Measurements from ENCODE around the gene FANCC. TPM values are rescaled to one million over a fixed set of nuclear protein-coding genes. Genes with fewer than 3 reads are reported as not detected.

FANCC gene
- total and polyA plus RNA-seq, 2 of the 8 experiments (the other 6 are each of a cell fraction or from before 2014, with no cell fraction given): 7.8 to 15.2 TPM

DNA sequence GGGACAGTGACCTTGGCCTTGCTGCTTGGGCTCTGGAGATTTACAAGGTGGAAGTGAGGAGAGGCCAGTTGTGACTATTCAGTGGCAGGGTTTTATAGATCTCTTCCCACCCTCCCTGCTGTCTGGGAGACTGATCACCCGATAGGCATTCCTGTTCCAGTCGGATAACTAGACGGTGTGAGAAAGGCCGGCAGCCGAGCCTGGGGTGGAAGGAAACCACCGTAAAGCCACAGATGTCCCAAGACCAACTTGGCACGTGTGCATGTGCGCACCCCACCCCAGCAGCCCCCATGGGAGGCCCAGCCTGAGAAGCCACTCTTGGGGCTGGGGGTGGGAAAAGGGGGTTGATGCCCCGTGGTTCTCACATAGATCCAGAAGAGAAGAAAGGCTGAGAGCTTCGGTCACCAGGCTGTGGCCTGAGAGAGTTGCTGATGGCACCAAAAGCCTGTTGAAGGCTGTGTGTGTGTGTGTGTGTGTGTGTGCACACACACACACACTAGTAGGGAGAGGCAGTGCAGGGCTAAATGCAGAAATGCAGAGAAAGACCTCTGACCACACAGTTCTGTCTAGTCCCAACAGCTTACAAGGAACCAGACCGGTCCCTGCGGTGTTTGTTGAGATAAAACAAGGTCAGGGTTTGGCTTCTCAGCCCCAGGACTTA lies 225.8 kb downstream of the FANCC start:
- H2AK5ac ChIP-seq (ENCODE audit: low read depth, low read length): no peak overlapping the region
- H3K79me2 ChIP-seq (ENCODE audit: control insufficient read depth in 1 of 2, insufficient read depth in 2 of 2, low read length in 2 of 2): no peaks in the 10 kb centered on the region
- H4K8ac ChIP-seq (ENCODE audit: extremely low read depth, insufficient read depth, low read length): no peak overlapping the region; the same call in 1 of the 2 replicates
- ChIA-PET POLR2A (ENCODE audit: partially characterized antibody) (interaction anchor here (1.0 kb wide), 1 partner anchor 172 kb away, joined by 5 read pairs; no protein-coding TSS in a partner anchor), CTCF (ENCODE audit: partially characterized antibody) (interaction anchor here (0.6 to 13.8 kb wide), 10 partner anchors 11 to 411 kb away, joined by 3 to 209 read pairs (median 4); no protein-coding TSS in a partner anchor)
- H3K4ac ChIP-seq (replicated peaks; ENCODE audit: insufficient read length, low read depth, low read length): no peak overlapping the region
- no peak overlapping the region for H4K5ac ChIP-seq (ENCODE audit: insufficient read length, low read depth, low read length)
- H2BK120ac ChIP-seq (replicated peaks; ENCODE audit: low read depth, low read length): no peak overlapping the region
- no peak overlapping the region for H3K9ac ChIP-seq (replicated peaks in 1 of 4; ENCODE audit: extremely low read depth in 1 of 4, low read depth in 3 of 4, low read length in 3 of 4)
- WGBS, 2 experiments (ENCODE audit: extremely low coverage in 1 of 2, insufficient coverage in 1 of 2, insufficient read length in 1 of 2, insufficient replicate concordance in 2 of 2, low coverage in 1 of 2, low lambda C conversion rate in 2 of 2, missing lambda C conversion rate in 1 of 2): 90% methylated on average over 12 of the region's 12 CpGs; no CpG with 5 or more reads in 1 of the 2 experiments
- no peak overlapping the region for H3K14ac ChIP-seq (ENCODE audit: insufficient read length)
- H3K27ac ChIP-seq (ENCODE audit: low read depth, low read length): no peak overlapping the region
- no peak for DNase-seq (ENCODE audit: low read depth in 1 of 2, low spot score in 2 of 2)
- H3K23ac ChIP-seq (ENCODE audit: insufficient read length): no peak overlapping the region
- H3K4me2 ChIP-seq (ENCODE audit: insufficient read depth in 1 of 2, low read depth in 2 of 2, low read length in 2 of 2): no peak overlapping the region; a peak in 1 of 4 replicates
- H3K79me1 ChIP-seq (ENCODE audit: low read depth, low read length): no peaks in the 10 kb centered on the region
- FAIRE-seq: no peak
- H2AFZ ChIP-seq (ENCODE audit: low read length): no peak overlapping the region
- no peak overlapping the region for H2BK5ac ChIP-seq (ENCODE audit: low read depth, low read length)
- H3K4me3 ChIP-seq (ENCODE audit: extremely low read depth in 1 of 4, insufficient read depth in 2 of 4, low read depth in 3 of 4, low read length in 4 of 4): no peak overlapping the region
- H3K27me3 ChIP-seq (replicated peaks in 1 of 4; ENCODE audit: control insufficient read depth in 3 of 4, extremely low read depth in 1 of 4, insufficient read depth in 3 of 4, low read length in 3 of 4): no peaks in the 10 kb centered on the region
- H3K4me1 ChIP-seq (replicated peaks in 1 of 4; ENCODE audit: control insufficient read depth in 3 of 4, insufficient read depth in 4 of 4, low read length in 3 of 4): peaks cover 0 to 12% (median 7%) of the 10 kb centered on the region in 4 experiments
- H3K56ac ChIP-seq (replicated peaks; ENCODE audit: insufficient read length, low read depth, low read length): no peak overlapping the region
- no peaks in the 10 kb centered on the region for H3K9me3 ChIP-seq (ENCODE audit: insufficient read depth in 2 of 2, low read depth in 1 of 2, low read length in 1 of 2)
- H4K91ac ChIP-seq (replicated peaks; ENCODE audit: insufficient read length, low read length): no peak overlapping the region
- no peak overlapping the region for H2BK15ac ChIP-seq (ENCODE audit: low read length)
- H3K23me2 ChIP-seq (ENCODE audit: low read depth, low read length): no peaks in the 10 kb centered on the region
- no peak overlapping the region for H2BK12ac ChIP-seq (ENCODE audit: low read depth, low read length)
- H3K36me3 ChIP-seq (ENCODE audit: control insufficient read depth in 2 of 4, insufficient read depth in 4 of 4, low read length in 3 of 4): no peaks in the 10 kb centered on the region
- TF ChIP-seq GABPA (IDR thresholded peaks at IDR 0.05; ENCODE audit: borderline replicate concordance, insufficient read depth, low read length): no peak
- no peak for TF ChIP-seq FOSL1 (IDR thresholded peaks at IDR 0.05; ENCODE audit: insufficient read depth, low read depth, low read length)
- no peak for TF ChIP-seq EZH2 (IDR thresholded peaks at IDR 0.05; ENCODE audit: low read depth, low read length, severe bottlenecking)
- no peak for TF ChIP-seq TAF7 (optimal IDR thresholded peaks at IDR 0.05; ENCODE audit: borderline replicate concordance, low read depth, low read length)
- no peak for TF ChIP-seq GTF2F1 (IDR thresholded peaks at IDR 0.05; ENCODE audit: borderline replicate concordance, low read depth, low read length)
- no peak for TF ChIP-seq NRF1 (IDR thresholded peaks at IDR 0.05; ENCODE audit: low read depth, low read length)
- TF ChIP-seq, protein P1, sequence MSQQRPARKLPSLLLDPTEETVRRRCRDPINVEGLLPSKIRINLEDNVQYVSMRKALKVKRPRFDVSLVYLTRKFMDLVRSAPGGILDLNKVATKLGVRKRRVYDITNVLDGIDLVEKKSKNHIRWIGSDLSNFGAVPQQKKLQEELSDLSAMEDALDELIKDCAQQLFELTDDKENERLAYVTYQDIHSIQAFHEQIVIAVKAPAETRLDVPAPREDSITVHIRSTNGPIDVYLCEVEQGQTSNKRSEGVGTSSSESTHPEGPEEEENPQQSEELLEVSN (IDR thresholded peaks at IDR 0.05): no peak
- no peak for TF ChIP-seq JUN (IDR thresholded peaks at IDR 0.05; ENCODE audit: low read depth, low read length)
- peaks cover 1 to 2% of the 10 kb centered on the region in 2 experiments for H4K20me1 ChIP-seq (replicated peaks in 1 of 2; ENCODE audit: control insufficient read depth in 1 of 2, insufficient read depth in 2 of 2, low read length in 2 of 2)
- no peak overlapping the region for H3K18ac ChIP-seq (ENCODE audit: extremely low read depth, low read length)
- H2BK20ac ChIP-seq (ENCODE audit: low read length): no peak overlapping the region
